Fibroblast of peridontal ligament (primary cell): ENCODE measurements around the gene CHAMP1.
A peak's percentile ranks its signal among the peaks of the same experiment; 100 is the strongest.

Experiments
- DNase-seq: peaks from one replicate; pipeline ENCODE4 v3.0.0-alpha.2; 2010; ENCODE audit errors: extremely low read depth

Gene CHAMP1

GRCh38 chr13:114298866-114299265 is 15.4 kb upstream of the CHAMP1 start:
- peak; percentile 55 for DNase-seq

GRCh38 chr13:114299604-114300305 is 14.5 kb upstream of the CHAMP1 start:
- DNase-seq = no peak

GRCh38 chr13:114303700-114304327 is 10.5 kb upstream of the CHAMP1 start:
- no peak for DNase-seq

GRCh38 chr13:114304346-114305034 is 9.8 kb upstream of the CHAMP1 start:
- DNase-seq = no peak

GRCh38 chr13:114309086-114309485 is 5.2 kb upstream of the CHAMP1 start:
- DNase-seq = no peak

GRCh38 chr13:114309806-114310410 is 4.4 kb upstream of the CHAMP1 start:
- DNase-seq = no peak

GRCh38 chr13:114310956-114311355 is 3.3 kb upstream of the CHAMP1 start:
- DNase-seq = peak; percentile 51

GRCh38 chr13:114311387-114311786 is 2.9 kb upstream of the CHAMP1 start:
- DNase-seq = no peak

GRCh38 chr13:114311908-114312307 is 2.4 kb upstream of the CHAMP1 start:
- DNase-seq = peak; percentile 66

GRCh38 chr13:114313061-114313860 is 1.0 kb upstream of the CHAMP1 start:
- peak; percentile 13 for DNase-seq

GRCh38 chr13:114315074-114315785 is 927 bp downstream of the CHAMP1 start:
- DNase-seq = no peak

- no peak for DNase-seq
Measured at GRCh38 chr13:114318624-114319023, 4.3 kb downstream of the CHAMP1 start.

GRCh38 chr13:114319441-114319913 is 5.2 kb downstream of the CHAMP1 start:
- peak; percentile 90 for DNase-seq

GRCh38 chr13:114320065-114320464 is 5.8 kb downstream of the CHAMP1 start:
- DNase-seq = no peak

- no peak for DNase-seq
Measured at GRCh38 chr13:114321256-114321655, 7.0 kb downstream of the CHAMP1 start.

- DNase-seq = no peak
Measured at GRCh38 chr13:114323349-114323748, 9.0 kb downstream of the CHAMP1 start.

GRCh38 chr13:114324334-114324733 is 10.0 kb downstream of the CHAMP1 start:
- DNase-seq = no peak

GRCh38 chr13:114325729-114326128 is 11.4 kb downstream of the CHAMP1 start:
- DNase-seq = no peak

- DNase-seq = no peak
Measured at GRCh38 chr13:114328034-114328433, 13.7 kb downstream of the CHAMP1 start.

GRCh38 chr13:114328595-114328994 is 14.3 kb downstream of the CHAMP1 start:
- no peak for DNase-seq

GRCh38 chr13:114330086-114330485 is 15.8 kb downstream of the CHAMP1 start:
- DNase-seq = no peak
